ENCODE results near the gene DNAJC5G. TPM values are rescaled to one million over a fixed set of nuclear protein-coding genes. Genes with fewer than 3 reads are reported as not detected.

Gene DNAJC5G, protein sequence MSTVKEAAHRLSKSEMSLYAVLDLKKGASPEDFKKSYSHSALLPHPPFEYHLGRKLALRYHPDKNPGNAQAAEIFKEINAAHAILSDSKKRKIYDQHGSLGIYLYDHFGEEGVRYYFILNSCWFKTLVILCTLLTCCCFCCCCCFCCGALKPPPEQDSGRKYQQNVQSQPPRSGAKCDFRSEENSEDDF
- not detected in 2 replicates for total RNA-seq (2014; rRNA removed; shearing (Covaris generic); ENCODE audit: low replicate concordance)

DNA sequence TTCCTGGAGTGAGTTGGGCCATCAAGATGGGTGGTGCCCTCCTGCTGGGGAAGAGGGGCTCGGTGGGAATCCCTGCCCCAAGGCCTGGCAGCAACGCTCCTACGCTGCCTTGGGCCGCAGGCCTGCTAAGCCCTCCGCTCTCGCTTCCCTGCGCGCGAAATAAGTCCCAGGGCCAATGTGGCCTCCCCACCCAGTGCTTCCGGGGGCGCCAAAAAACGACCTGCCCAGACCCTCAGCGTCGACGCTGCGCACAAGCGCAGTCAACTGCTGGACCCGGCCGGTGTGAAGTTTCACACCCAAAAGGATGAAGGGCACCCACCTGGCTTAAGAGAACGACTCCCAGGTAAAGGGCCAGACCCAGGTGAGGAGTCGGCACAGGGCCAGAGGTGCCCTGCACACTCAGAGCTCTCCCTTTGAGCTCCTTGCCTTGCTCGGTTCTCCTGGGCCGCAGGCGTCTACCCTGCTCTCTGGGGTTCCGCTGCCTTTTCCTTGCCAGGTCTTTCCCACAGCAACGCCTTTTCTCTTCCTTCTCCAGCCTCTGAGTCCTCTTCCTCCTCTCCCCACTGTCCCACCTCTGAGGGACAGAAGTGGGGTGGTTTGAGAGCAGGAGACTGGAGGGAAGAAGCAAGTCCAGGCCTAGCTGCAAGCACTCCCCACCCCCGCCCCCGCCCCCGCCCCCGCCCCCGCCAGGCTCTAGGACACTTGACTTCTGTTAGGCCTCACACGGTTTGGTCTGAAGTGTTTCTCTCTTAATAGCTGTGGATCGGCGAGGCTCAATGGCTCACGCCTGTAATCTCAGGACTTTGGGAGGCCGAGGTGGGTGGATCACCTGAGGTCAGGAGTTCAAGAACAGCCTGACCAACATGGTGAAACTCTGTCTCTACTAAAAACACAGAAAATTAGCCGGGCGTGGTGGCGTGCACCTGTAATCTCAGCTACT is at the start of gene DNAJC5G:
Gene DNAJC5G (plus strand): TSS at position 223 of the 940 bp plus-strand sequence. CDS start 1,296 bp downstream, outside the sequence.
- Histone ChIP-seq H3K79me2 (ENCODE audit: low read length) (no peaks in the 10 kb centered on the region), H3K4me1 (ENCODE audit: low read length) (no peaks in the 10 kb centered on the region; the same call in 1 of the 2 replicates), H2AFZ (ENCODE audit: low read length) (no peak within 1 kb of the TSS), H3K9me2 (replicated peaks; ENCODE audit: insufficient read depth, low read length) (no peaks in the 10 kb centered on the region), H3K36me3 (ENCODE audit: insufficient read depth, low read length) (no peaks in the 10 kb centered on the region), H3K4me3 (ENCODE audit: low read length) (no peak within 1 kb of the TSS), H4K20me1 (ENCODE audit: insufficient read depth, low read depth, low read length) (no peaks in the 10 kb centered on the region), H3K9ac (ENCODE audit: low read length) (no peak within 1 kb of the TSS), H3K27ac (ENCODE audit: low read length) (no peak within 1 kb of the TSS), H3K9me3 (ENCODE audit: low read length) (no peaks in the 10 kb centered on the region), H3K4me2 (ENCODE audit: low read depth, low read length, poor library complexity, severe bottlenecking) (no peak within 1 kb of the TSS), H3K27me3 (ENCODE audit: low read length) (no peaks in the 10 kb centered on the region; the same call in 1 of the 2 replicates)
- DNase-seq = no peak

DNA sequence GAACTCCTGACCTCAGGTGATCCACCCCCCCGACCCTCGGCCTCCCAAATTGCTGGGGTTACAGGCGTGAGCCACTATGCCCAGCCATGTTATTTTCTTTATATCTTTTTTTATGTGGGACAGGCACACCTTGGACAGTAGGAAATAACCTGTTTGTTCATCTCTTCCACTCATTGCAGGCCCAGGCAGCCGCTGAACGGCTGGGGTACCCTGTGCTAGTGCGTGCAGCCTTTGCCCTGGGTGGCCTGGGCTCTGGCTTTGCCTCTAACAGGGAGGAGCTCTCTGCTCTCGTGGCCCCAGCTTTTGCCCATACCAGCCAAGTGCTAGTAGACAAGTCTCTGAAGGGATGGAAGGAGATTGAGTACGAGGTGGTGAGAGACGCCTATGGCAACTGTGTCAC is 49.7 kb upstream of the DNAJC5G start:
- no peak overlapping the region for H3K4me2 ChIP-seq (ENCODE audit: low read depth, low read length, poor library complexity, severe bottlenecking)
- H3K79me2 ChIP-seq (ENCODE audit: low read length) = peaks cover 20% of the 10 kb centered on the region
- no peak for DNase-seq
- no peaks in the 10 kb centered on the region for H3K27me3 ChIP-seq (ENCODE audit: low read length)
- no peak overlapping the region for H2AFZ ChIP-seq (ENCODE audit: low read length)
- H3K9ac ChIP-seq (ENCODE audit: low read length) = no peak overlapping the region
- H3K4me3 ChIP-seq (ENCODE audit: low read length) = no peak overlapping the region
- no peaks in the 10 kb centered on the region for H3K9me3 ChIP-seq (ENCODE audit: low read length)
- H3K27ac ChIP-seq (ENCODE audit: low read length) = no peak overlapping the region
- H3K9me2 ChIP-seq (replicated peaks; ENCODE audit: insufficient read depth, low read length) = no peaks in the 10 kb centered on the region
- H4K20me1 ChIP-seq (ENCODE audit: insufficient read depth, low read depth, low read length) = peaks cover 6% of the 10 kb centered on the region; the same call in 1 of the 2 replicates
- peaks cover 60% of the 10 kb centered on the region for H3K36me3 ChIP-seq (ENCODE audit: insufficient read depth, low read length)
- no peaks in the 10 kb centered on the region for H3K4me1 ChIP-seq (ENCODE audit: low read length)

GRCh38 chr2:27227501-27227900 is 47.7 kb upstream of the DNAJC5G start:
- Histone ChIP-seq H3K4me2 (ENCODE audit: low read depth, low read length, poor library complexity, severe bottlenecking) (no peak overlapping the region), H4K20me1 (ENCODE audit: insufficient read depth, low read depth, low read length) (peaks cover 6% of the 10 kb centered on the region; the same call in 1 of the 2 replicates), H3K9me3 (ENCODE audit: low read length) (no peaks in the 10 kb centered on the region), H3K36me3 (ENCODE audit: insufficient read depth, low read length) (peaks cover 62% of the 10 kb centered on the region), H2AFZ (ENCODE audit: low read length) (no peak overlapping the region), H3K27ac (ENCODE audit: low read length) (no peak overlapping the region), H3K4me3 (ENCODE audit: low read length) (no peak overlapping the region), H3K9ac (ENCODE audit: low read length) (no peak overlapping the region), H3K9me2 (replicated peaks; ENCODE audit: insufficient read depth, low read length) (no peaks in the 10 kb centered on the region), H3K27me3 (ENCODE audit: low read length) (no peaks in the 10 kb centered on the region), H3K4me1 (ENCODE audit: low read length) (no peaks in the 10 kb centered on the region), H3K79me2 (ENCODE audit: low read length) (peaks cover 10% of the 10 kb centered on the region)
- no peak for DNase-seq

- Histone ChIP-seq H3K27me3 (ENCODE audit: low read length) (no peaks in the 10 kb centered on the region), H3K4me1 (ENCODE audit: low read length) (no peaks in the 10 kb centered on the region), H3K4me3 (ENCODE audit: low read length) (no peak overlapping the region), H2AFZ (ENCODE audit: low read length) (no peak overlapping the region), H3K9ac (ENCODE audit: low read length) (no peak overlapping the region), H4K20me1 (ENCODE audit: insufficient read depth, low read depth, low read length) (peaks cover 6% of the 10 kb centered on the region; the same call in 1 of the 2 replicates), H3K79me2 (ENCODE audit: low read length) (peaks cover 7% of the 10 kb centered on the region; the same call in 1 of the 2 replicates), H3K36me3 (ENCODE audit: insufficient read depth, low read length) (peaks cover 63% of the 10 kb centered on the region), H3K4me2 (ENCODE audit: low read depth, low read length, poor library complexity, severe bottlenecking) (no peak overlapping the region), H3K9me3 (ENCODE audit: low read length) (no peaks in the 10 kb centered on the region), H3K9me2 (replicated peaks; ENCODE audit: insufficient read depth, low read length) (no peaks in the 10 kb centered on the region), H3K27ac (ENCODE audit: low read length) (no peak overlapping the region)
- DNase-seq = no peak
These were observed 43.3 kb upstream of the DNAJC5G start for GRCh38 chr2:27231921-27232320.

DNA sequence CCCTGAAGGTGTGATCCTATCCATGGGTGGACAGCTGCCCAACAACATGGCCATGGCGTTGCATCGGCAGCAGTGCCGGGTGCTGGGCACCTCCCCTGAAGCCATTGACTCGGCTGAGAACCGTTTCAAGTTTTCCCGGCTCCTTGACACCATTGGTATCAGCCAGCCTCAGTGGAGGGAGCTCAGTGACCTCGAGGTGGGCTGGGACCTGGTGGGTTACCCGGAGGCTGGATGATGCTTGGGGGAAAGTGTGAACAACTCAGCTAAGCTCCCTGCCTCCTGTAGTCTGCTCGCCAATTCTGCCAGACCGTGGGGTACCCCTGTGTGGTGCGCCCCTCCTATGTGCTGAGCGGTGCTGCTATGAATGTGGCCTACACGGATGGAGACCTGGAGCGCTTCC is 41.9 kb upstream of the DNAJC5G start:
- Histone ChIP-seq H3K4me3 (ENCODE audit: low read length) (no peak overlapping the region), H3K27me3 (ENCODE audit: low read length) (no peaks in the 10 kb centered on the region)

GRCh38 chr2:27236136-27236535 is 39.1 kb upstream of the DNAJC5G start:
- Histone ChIP-seq H3K9ac (ENCODE audit: low read length) (no peak overlapping the region), H3K9me3 (ENCODE audit: low read length) (no peaks in the 10 kb centered on the region), H3K9me2 (replicated peaks; ENCODE audit: insufficient read depth, low read length) (no peaks in the 10 kb centered on the region), H3K27me3 (ENCODE audit: low read length) (no peaks in the 10 kb centered on the region), H3K4me1 (ENCODE audit: low read length) (no peaks in the 10 kb centered on the region), H3K79me2 (ENCODE audit: low read length) (no peaks in the 10 kb centered on the region), H4K20me1 (ENCODE audit: insufficient read depth, low read depth, low read length) (no peaks in the 10 kb centered on the region), H3K4me3 (ENCODE audit: low read length) (no peak overlapping the region), H3K27ac (ENCODE audit: low read length) (no peak overlapping the region), H3K36me3 (ENCODE audit: insufficient read depth, low read length) (peaks cover 62% of the 10 kb centered on the region), H3K4me2 (ENCODE audit: low read depth, low read length, poor library complexity, severe bottlenecking) (no peak overlapping the region), H2AFZ (ENCODE audit: low read length) (no peak overlapping the region)
- no peak for DNase-seq

More for the DNA sequence above, 41.9 kb upstream of the DNAJC5G start:
- no peaks in the 10 kb centered on the region for H3K9me3 ChIP-seq (ENCODE audit: low read length)
- H3K9ac ChIP-seq (ENCODE audit: low read length) = no peak overlapping the region
- H2AFZ ChIP-seq (ENCODE audit: low read length) = no peak overlapping the region
- DNase-seq = no peak
- no peaks in the 10 kb centered on the region for H4K20me1 ChIP-seq (ENCODE audit: insufficient read depth, low read depth, low read length)
- H3K27ac ChIP-seq (ENCODE audit: low read length) = no peak overlapping the region
- no peaks in the 10 kb centered on the region for H3K9me2 ChIP-seq (replicated peaks; ENCODE audit: insufficient read depth, low read length)
- H3K4me2 ChIP-seq (ENCODE audit: low read depth, low read length, poor library complexity, severe bottlenecking) = no peak overlapping the region
- no peaks in the 10 kb centered on the region for H3K4me1 ChIP-seq (ENCODE audit: low read length)
- H3K36me3 ChIP-seq (ENCODE audit: insufficient read depth, low read length) = peaks cover 57% of the 10 kb centered on the region
- no peaks in the 10 kb centered on the region for H3K79me2 ChIP-seq (ENCODE audit: low read length)

- Histone ChIP-seq H3K9ac (ENCODE audit: low read length) (no peak overlapping the region), H3K4me3 (ENCODE audit: low read length) (no peak overlapping the region), H4K20me1 (ENCODE audit: insufficient read depth, low read depth, low read length) (no peaks in the 10 kb centered on the region), H3K27ac (ENCODE audit: low read length) (no peak overlapping the region), H2AFZ (ENCODE audit: low read length) (no peak overlapping the region), H3K36me3 (ENCODE audit: insufficient read depth, low read length) (peaks cover 59% of the 10 kb centered on the region), H3K9me3 (ENCODE audit: low read length) (no peaks in the 10 kb centered on the region), H3K27me3 (ENCODE audit: low read length) (no peaks in the 10 kb centered on the region), H3K4me1 (ENCODE audit: low read length) (no peaks in the 10 kb centered on the region), H3K9me2 (replicated peaks; ENCODE audit: insufficient read depth, low read length) (no peaks in the 10 kb centered on the region), H3K4me2 (ENCODE audit: low read depth, low read length, poor library complexity, severe bottlenecking) (no peak overlapping the region), H3K79me2 (ENCODE audit: low read length) (no peaks in the 10 kb centered on the region)
- no peak for DNase-seq
These were observed 38.6 kb upstream of the DNAJC5G start for GRCh38 chr2:27236626-27237025.

DNA sequence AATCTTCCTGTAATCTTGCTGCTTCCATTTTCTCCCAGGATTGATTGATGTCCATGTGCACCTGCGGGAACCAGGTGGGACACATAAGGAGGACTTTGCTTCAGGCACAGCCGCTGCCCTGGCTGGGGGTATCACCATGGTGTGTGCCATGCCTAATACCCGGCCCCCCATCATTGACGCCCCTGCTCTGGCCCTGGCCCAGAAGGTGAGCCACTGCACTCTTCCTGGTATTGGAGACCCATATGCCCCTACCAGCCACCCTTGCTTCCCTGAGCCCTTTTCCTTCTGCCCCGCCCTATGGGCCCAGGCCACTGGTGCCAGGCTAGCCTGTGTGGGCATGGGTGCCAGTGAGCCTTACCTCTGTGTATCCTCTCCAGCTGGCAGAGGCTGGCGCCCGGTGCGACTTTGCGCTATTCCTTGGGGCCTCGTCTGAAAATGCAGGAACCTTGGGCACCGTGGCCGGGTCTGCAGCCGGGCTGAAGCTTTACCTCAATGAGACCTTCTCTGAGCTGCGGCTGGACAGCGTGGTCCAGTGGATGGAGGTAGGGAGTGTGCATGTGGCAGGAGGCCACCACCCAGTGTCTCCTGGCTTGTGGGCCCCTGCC is 37.8 kb upstream of the DNAJC5G start:
- Histone ChIP-seq H3K36me3 (ENCODE audit: insufficient read depth, low read length) (peaks cover 56% of the 10 kb centered on the region), H3K4me2 (ENCODE audit: low read depth, low read length, poor library complexity, severe bottlenecking) (no peak overlapping the region), H3K9me2 (replicated peaks; ENCODE audit: insufficient read depth, low read length) (no peaks in the 10 kb centered on the region), H3K79me2 (ENCODE audit: low read length) (no peaks in the 10 kb centered on the region), H3K4me3 (ENCODE audit: low read length) (no peak overlapping the region), H3K9me3 (ENCODE audit: low read length) (no peaks in the 10 kb centered on the region), H4K20me1 (ENCODE audit: insufficient read depth, low read depth, low read length) (no peaks in the 10 kb centered on the region), H3K27me3 (ENCODE audit: low read length) (no peaks in the 10 kb centered on the region), H3K9ac (ENCODE audit: low read length) (no peak overlapping the region), H2AFZ (ENCODE audit: low read length) (no peak overlapping the region), H3K27ac (ENCODE audit: low read length) (no peak overlapping the region), H3K4me1 (ENCODE audit: low read length) (no peaks in the 10 kb centered on the region)
- no peak for DNase-seq

All from Karpas-422 (cell line).